ENCODE data around the gene VAV3.

Gene VAV3

GRCh38 chr1:107559881-107560280 is 405.1 kb downstream of the VAV3 start:
- DNase-seq, result no peak

GRCh38 chr1:107557095-107557494 is 407.9 kb downstream of the VAV3 start:
- DNase-seq, result no peak

- no peak for DNase-seq
Measured at GRCh38 chr1:107555578-107555977, 409.4 kb downstream of the VAV3 start.

- no peak for DNase-seq
Measured at GRCh38 chr1:107552781-107553180, 412.2 kb downstream of the VAV3 start.

- DNase-seq, result no peak
Measured at GRCh38 chr1:107551456-107551855, 413.5 kb downstream of the VAV3 start.

- no peak for DNase-seq
Measured at GRCh38 chr1:107550358-107550757, 414.6 kb downstream of the VAV3 start.

- no peak for DNase-seq
Measured at GRCh38 chr1:107549152-107549810, 415.7 kb downstream of the VAV3 start.

GRCh38 chr1:107548276-107548675 is 416.7 kb downstream of the VAV3 start:
- DNase-seq, result no peak

GRCh38 chr1:107547363-107548155 is 417.4 kb downstream of the VAV3 start:
- no peak for DNase-seq

- DNase-seq, result no peak
Measured at GRCh38 chr1:107546576-107546975, 418.4 kb downstream of the VAV3 start.

- no peak for DNase-seq
Measured at GRCh38 chr1:107545879-107546278, 419.1 kb downstream of the VAV3 start.

GRCh38 chr1:107545056-107545577 is 419.9 kb downstream of the VAV3 start:
- no peak for DNase-seq

GRCh38 chr1:107544285-107544684 is 420.7 kb downstream of the VAV3 start:
- no peak for DNase-seq

GRCh38 chr1:107541412-107541811 is 423.6 kb downstream of the VAV3 start:
- DNase-seq, result no peak

- DNase-seq, result no peak
Measured at GRCh38 chr1:107538502-107538901, 426.5 kb downstream of the VAV3 start.

- no peak for DNase-seq
Measured at GRCh38 chr1:107536266-107536665, 428.7 kb downstream of the VAV3 start.

- no peak for DNase-seq
Measured at GRCh38 chr1:107535091-107535490, 429.9 kb downstream of the VAV3 start.

GRCh38 chr1:107534632-107535031 is 430.3 kb downstream of the VAV3 start:
- DNase-seq, result no peak

- DNase-seq, result no peak
Measured at GRCh38 chr1:107533436-107533835, 431.5 kb downstream of the VAV3 start.

GRCh38 chr1:107532318-107532717 is 432.7 kb downstream of the VAV3 start:
- no peak for DNase-seq

GRCh38 chr1:107531065-107531908 is 433.7 kb downstream of the VAV3 start:
- DNase-seq, result no peak

- no peak for DNase-seq
Measured at GRCh38 chr1:107530543-107530942, 434.4 kb downstream of the VAV3 start.

- no peak for DNase-seq
Measured at GRCh38 chr1:107529511-107530149, 435.4 kb downstream of the VAV3 start.
